GM08714 (cell line): ENCODE measurements around the gene ETV1.

Experiments
- H3K4me3 ChIP-seq: fragments of 200-500 bp; sonication (Bioruptor generic); 2 replicates; pipeline ENCODE4 v1.5.1; 2014; ENCODE audit warnings: mild to moderate bottlenecking, low read length, inconsistent platforms
- ZNF274 ChIP-seq: IDR thresholded peaks from 2 replicates; pipeline ENCODE4 v1.6.1; 2012; ENCODE audit warnings: mild to moderate bottlenecking, low read depth, low read length

The ETV1 gene

GRCh38 chr7:13852281-13852968 is 137.0 kb downstream of the ETV1 start:
- TF ChIP-seq ZNF274: no peak
- H3K4me3 ChIP-seq: no peak overlapping the region

DNA sequence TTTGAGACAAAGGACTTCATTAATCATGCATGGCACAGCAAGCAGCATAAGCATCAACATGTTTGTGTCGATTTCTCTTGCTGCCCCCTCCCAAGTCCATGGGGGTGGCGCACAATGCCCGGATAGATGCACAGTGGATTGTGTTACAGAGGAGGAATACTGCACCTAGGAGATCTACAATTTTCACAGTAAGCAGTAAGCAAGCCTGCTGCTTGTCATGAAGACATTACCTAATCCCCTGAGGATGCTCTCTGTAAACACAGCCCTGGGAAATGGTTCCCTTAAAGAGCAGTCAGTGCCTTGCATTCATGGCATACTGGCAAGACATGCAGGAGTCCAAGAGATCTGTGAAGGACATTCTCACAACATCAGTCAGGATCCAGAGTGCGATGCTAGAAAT is 137.7 kb downstream of the ETV1 start:
- H3K4me3 ChIP-seq: no peak overlapping the region
- no peak for TF ChIP-seq ZNF274

DNA sequence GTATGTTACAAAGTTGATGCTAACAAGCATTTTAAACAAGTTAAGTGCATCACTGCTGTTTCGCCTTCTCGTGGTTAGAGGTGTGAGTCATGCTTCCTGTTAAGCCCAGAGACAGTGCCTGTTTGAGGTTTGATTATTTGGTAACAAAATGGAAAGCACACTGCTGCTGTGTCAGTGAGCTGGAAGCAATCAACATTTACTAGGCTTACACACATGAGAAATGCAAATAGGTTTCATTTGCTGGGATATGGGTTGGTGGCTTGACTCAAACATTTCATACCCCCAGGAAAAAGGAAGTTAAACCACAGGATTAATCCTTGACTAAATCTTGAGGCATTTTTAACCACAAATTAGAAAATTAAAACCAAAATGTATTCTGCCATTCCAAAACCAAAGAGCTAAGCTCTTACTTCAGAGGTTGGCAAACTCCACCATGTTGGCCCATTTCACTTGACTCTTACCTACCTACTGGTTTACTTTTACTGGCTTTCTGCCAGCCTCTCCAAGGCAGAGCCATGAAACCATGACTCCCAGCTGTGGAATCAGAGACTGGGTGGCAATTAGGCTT is 139.2 kb downstream of the ETV1 start:
- TF ChIP-seq ZNF274: no peak
- no peak overlapping the region for H3K4me3 ChIP-seq

DNA sequence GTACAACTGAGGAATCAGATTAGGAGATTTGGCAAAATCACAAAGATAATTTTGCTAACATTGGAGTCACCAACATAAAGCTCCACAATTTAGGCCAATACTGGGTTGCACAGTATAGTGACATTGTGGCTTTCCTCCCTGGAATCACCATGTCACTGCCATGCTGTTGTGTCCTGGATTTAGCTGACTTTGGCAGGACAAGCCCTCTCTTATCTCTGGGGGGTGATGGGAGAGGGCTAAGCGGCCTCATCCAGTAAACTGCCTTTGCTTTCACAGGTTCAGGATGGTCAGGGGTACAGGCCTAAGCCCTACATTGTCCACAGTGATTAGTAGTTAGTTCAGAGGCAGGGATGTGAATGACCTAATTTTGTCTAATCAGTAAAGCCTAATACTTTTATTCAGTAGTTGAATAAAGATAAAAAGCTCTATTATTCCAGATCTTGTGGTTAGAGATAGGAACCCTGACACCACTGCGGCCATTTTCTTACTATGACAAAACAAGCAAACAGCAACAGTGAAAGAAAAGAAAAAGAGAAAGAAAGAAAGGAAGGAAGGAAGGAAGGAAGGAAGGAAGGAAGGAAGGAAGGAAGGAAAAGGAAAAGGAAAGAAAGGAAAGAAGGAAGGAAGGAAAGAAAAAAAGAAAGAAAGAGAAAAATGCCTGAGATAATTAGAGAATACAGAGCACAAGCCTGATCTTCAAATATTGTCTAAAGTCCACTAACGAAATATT is 140.1 kb downstream of the ETV1 start:
- no peak overlapping the region for H3K4me3 ChIP-seq
- TF ChIP-seq ZNF274: no peak

DNA sequence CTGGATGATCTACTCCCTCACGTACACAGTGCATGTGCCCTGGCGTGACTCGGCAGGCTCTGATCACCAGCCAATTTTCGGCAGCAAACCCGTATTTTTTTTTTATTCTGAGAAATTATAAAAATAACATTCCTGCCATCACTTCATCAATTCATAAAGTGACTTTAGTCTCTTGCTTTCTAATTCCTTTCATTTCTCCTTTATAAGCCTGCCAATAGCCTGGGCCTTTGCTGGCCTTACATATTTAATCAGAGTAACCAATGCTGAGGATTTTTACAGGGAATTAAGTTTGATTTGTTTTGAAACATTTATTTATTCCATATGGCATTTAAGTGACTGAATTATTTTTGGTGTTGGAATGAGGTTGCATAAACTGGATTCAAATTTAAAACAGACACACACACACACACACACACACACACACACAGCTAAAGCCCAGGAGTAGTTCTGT is 140.8 kb downstream of the ETV1 start:
- no peak overlapping the region for H3K4me3 ChIP-seq
- TF ChIP-seq ZNF274: no peak

DNA sequence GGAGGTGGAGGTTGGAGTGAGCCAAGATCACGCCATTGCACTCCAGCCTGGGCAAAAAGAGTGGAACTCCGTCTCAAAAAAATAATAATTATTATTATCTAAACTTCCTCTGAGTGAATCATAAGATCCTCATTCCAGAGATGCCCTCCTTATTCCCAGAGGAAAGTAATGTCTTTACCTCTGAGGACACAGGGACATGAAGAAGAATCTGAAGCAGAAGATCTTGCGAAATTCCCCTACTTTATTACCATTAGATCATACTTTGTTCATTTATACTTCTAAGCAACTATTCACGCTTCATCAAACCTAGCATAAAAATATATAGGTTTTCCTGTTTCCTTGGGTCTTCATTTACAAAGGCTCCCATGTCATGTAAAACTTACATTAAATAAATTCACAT is 143.1 kb downstream of the ETV1 start:
- H3K4me3 ChIP-seq: no peak overlapping the region
- no peak for TF ChIP-seq ZNF274

DNA sequence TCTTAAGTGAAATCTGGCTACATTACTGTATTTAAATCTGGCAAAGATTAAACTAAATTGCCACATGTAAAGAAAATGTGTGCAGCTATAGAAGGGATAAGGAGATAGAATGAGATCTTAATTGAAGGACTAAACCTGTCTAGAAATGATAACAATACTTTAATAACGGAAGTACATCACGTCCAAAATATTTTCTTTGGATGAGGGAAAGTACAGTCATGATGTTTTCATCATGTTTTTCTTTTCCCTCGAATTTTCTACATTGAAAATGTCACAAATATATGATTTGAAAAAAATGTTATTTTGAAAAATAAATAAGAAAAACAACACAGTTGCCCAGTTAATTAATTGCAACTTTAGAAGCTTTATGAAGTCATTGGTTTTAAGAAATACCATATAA is 143.9 kb downstream of the ETV1 start:
- TF ChIP-seq ZNF274: no peak
- no peak overlapping the region for H3K4me3 ChIP-seq

DNA sequence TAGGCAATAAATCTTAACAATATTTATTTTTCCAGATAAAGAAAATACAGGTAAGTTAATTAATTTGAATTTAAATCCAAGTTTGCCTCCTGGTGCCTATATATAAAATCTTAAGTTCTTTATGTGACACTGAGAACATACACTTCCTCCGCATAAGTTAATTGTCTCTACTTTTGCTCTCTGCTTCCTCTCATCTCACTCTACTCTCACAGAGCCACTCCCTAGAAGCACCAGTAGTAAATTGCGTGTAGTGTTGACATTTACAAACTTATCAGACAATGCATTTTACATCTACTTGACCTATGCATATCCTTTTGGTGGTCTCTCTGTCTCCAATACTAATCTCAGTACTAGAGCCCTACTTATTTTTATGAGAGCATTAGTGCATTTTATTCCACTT is 144.5 kb downstream of the ETV1 start:
- no peak for TF ChIP-seq ZNF274
- H3K4me3 ChIP-seq: no peak overlapping the region

DNA sequence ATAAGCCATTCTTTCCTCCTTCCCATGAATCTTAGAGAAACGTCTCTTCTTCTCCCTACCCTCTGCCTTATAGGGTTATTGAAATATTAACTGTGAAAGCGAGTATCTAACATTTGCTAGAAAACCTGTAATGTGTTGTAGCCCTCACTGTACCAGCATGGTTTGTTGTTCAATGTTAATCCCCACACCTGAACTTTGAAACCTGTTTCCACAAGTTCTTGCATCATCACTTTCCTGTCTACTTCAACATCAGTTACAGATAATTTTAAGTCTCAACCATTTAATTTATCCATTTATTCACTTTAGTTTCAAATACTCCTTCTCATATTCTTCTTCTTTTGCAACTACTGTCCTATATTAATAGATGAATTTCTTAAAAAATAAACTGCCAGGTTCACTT is 148.2 kb downstream of the ETV1 start:
- no peak for TF ChIP-seq ZNF274
- H3K4me3 ChIP-seq: no peak overlapping the region
